ENCODE measurements around the gene SAMD15.

Gene SAMD15

DNA sequence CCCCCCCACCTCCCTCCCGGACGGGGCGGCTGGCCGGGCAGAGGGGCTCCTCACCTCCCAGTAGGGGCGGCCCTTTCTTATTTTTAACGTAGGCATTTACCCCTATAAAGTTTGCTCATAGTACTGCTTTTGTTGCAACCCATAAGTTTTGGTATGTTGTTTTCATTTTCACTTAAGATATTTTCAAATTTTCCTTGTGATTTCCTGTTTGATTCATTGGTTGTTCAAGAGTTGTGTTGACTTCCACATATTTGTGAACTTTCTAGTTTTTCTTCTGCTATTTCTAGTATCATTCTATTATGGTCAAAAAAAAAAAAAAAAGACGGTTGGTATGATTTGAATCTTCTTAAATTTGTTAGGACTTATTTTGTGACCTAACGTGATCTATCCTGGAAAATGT is 39.7 kb downstream of the SAMD15 start:
- Histone ChIP-seq H3K9me3 (ENCODE audit: control insufficient read depth, insufficient read depth, low read depth, low read length) (no peaks in the 10 kb centered on the region), H3K36me3 (ENCODE audit: control insufficient read depth in 2 of 2, insufficient read depth in 1 of 2, low read length in 2 of 2) (peaks cover 0 to 3% of the 10 kb centered on the region in 2 experiments; a peak in 1 of 3 replicates), H3K27ac (ENCODE audit: extremely low read depth, low read depth, low read length) (no peak overlapping the region), H3K4me1 (ENCODE audit: control insufficient read depth, insufficient read depth, low read length) (no peaks in the 10 kb centered on the region), H3K4me3 (ENCODE audit: low read depth, low read length) (no peak overlapping the region)
- ChIA-PET POLR2A (no interaction called here), CTCF (no interaction called here)
- TF ChIP-seq, protein P1, sequence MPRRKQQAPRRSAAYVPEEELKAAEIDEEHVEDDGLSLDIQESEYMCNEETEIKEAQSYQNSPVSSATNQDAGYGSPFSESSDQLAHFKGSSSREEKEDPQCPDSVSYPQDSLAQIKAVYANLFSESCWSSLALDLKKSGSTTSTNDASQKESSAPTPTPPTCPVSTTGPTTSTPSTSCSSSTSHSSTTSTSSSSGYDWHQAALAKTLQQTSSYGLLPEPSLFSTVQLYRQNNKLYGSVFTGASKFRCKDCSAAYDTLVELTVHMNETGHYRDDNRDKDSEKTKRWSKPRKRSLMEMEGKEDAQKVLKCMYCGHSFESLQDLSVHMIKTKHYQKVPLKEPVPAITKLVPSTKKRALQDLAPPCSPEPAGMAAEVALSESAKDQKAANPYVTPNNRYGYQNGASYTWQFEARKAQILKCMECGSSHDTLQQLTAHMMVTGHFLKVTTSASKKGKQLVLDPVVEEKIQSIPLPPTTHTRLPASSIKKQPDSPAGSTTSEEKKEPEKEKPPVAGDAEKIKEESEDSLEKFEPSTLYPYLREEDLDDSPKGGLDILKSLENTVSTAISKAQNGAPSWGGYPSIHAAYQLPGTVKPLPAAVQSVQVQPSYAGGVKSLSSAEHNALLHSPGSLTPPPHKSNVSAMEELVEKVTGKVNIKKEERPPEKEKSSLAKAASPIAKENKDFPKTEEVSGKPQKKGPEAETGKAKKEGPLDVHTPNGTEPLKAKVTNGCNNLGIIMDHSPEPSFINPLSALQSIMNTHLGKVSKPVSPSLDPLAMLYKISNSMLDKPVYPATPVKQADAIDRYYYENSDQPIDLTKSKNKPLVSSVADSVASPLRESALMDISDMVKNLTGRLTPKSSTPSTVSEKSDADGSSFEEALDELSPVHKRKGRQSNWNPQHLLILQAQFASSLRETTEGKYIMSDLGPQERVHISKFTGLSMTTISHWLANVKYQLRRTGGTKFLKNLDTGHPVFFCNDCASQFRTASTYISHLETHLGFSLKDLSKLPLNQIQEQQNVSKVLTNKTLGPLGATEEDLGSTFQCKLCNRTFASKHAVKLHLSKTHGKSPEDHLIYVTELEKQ (tag by site-specific recombination; IDR thresholded peaks at IDR 0.05; ENCODE audit: borderline replicate concordance): no peak
- TF ChIP-seq ZNF366 (tag by site-specific recombination; conservative IDR thresholded peaks at IDR 0.05) (no peak), ZNF677 (tag by site-specific recombination; IDR thresholded peaks at IDR 0.05) (no peak), HOXC10 (CRISPR knock-in tag; IDR thresholded peaks at IDR 0.05) (no peak), ZNF221 (tag by site-specific recombination; IDR thresholded peaks at IDR 0.05; ENCODE audit: borderline replicate concordance) (no peak), ZEB2 (tag by site-specific recombination; IDR thresholded peaks at IDR 0.05) (no peak), ZNF707 (tag by site-specific recombination; IDR thresholded peaks at IDR 0.05) (no peak)

DNA sequence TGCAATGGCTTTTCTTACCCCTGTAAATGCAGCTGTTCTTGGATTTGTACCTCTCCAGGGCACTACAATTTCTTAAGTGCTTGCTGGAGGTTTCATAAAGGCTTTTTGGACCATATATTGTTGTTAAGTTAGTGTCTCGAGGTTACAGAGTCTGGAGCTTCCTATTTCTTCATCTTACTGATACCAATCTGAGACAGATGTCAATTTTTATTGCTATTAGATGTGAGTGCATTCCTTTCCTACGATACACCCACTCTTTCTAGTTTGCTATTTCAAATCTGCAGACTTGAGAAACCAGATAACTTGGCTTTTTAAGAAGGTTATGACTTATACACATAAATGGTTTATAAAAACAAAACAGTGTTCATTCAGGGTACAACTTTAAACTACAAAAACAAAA is 44.0 kb downstream of the SAMD15 start:
- CTCF ChIA-PET: interaction anchor here (0.7 kb wide), 1 partner anchor 14 kb away, joined by 3 read pairs; no protein-coding TSS in a partner anchor
- POLR2A ChIA-PET: no interaction called here
- no peak overlapping the region for H3K27ac ChIP-seq (ENCODE audit: extremely low read depth, low read depth, low read length)
- no peaks in the 10 kb centered on the region for H3K9me3 ChIP-seq (ENCODE audit: control insufficient read depth, insufficient read depth, low read depth, low read length)
- H3K4me1 ChIP-seq (ENCODE audit: control insufficient read depth, insufficient read depth, low read length): no peaks in the 10 kb centered on the region
- H3K36me3 ChIP-seq (ENCODE audit: control insufficient read depth in 2 of 2, insufficient read depth in 1 of 2, low read length in 2 of 2): peaks cover 0 to 43% of the 10 kb centered on the region in 2 experiments; a peak in 1 of 3 replicates
- TF ChIP-seq ZNF558 (tag by site-specific recombination; IDR thresholded peaks at IDR 0.05) (no peak), MYNN (tag by site-specific recombination; IDR thresholded peaks at IDR 0.05; ENCODE audit: borderline replicate concordance) (no peak), ZEB2 (tag by site-specific recombination; IDR thresholded peaks at IDR 0.05) (no peak)
- TF ChIP-seq, protein P2, sequence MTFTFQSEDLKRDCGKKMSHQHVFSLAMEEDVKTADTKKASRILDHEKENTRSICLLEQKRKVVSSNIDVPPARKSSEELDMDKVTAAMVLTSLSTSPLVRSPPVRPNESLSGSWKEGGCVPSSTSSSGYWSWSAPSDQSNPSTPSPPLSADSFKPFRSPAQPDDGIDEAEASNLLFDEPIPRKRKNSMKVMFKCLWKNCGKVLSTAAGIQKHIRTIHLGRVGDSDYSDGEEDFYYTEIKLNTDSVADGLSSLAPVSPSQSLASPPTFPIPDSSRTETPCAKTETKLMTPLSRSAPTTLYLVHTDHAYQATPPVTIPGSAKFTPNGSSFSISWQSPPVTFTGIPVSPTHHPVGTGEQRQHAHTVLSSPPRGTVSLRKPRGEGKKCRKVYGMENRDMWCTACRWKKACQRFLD (tag by site-specific recombination; IDR thresholded peaks at IDR 0.05): no peak
- no peak overlapping the region for H3K4me3 ChIP-seq (ENCODE audit: low read depth, low read length)

DNA sequence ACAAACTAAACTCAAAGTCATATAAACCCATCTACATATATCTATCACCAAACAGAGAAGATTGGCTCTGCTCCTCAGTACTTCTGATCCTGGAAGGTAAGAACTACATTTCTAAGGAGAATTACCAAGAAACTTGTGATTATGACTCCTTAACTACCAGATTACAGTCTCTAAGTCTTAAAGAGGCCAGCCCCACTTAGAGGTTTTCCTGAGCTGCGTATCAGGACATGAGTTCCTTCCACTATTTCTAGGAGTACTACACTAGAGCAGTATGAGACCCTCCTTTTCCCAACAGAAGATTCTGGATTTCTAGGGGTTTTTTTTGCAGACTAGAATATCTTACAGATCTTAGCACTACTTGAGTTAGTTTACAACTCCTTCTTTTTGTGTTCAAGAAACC is 46.2 kb downstream of the SAMD15 start, which contains the start of gene NOXRED1:
TSS of gene NOXRED1 (minus strand) at position 101 of the 400 bp plus-strand sequence. CDS start 634 bp downstream, outside the sequence.
- no peaks in the 10 kb centered on the region for H3K4me1 ChIP-seq (ENCODE audit: control insufficient read depth, insufficient read depth, low read length)
- H3K9me3 ChIP-seq (ENCODE audit: control insufficient read depth, insufficient read depth, low read depth, low read length): no peaks in the 10 kb centered on the region
- no peak within 1 kb of the TSS for H3K27ac ChIP-seq (ENCODE audit: extremely low read depth, low read depth, low read length)
- TF ChIP-seq ZNF544 (tag by site-specific recombination; IDR thresholded peaks at IDR 0.05) (no peak), TCF7L2 (IDR thresholded peaks at IDR 0.05; ENCODE audit: borderline replicate concordance, low read depth, low read length) (no peak), OSR2 (tag by site-specific recombination; IDR thresholded peaks at IDR 0.05) (no peak), ZNF664 (tag by site-specific recombination; IDR thresholded peaks at IDR 0.05) (no peak)
- peaks cover 0 to 65% of the 10 kb centered on the region in 2 experiments; a peak in 1 of 3 replicates for H3K36me3 ChIP-seq (ENCODE audit: control insufficient read depth in 2 of 2, insufficient read depth in 1 of 2, low read length in 2 of 2)
- ChIA-PET CTCF (no interaction called here), POLR2A (no interaction called here)
- no peak within 1 kb of the TSS for H3K4me3 ChIP-seq (ENCODE audit: low read depth, low read length)

DNA sequence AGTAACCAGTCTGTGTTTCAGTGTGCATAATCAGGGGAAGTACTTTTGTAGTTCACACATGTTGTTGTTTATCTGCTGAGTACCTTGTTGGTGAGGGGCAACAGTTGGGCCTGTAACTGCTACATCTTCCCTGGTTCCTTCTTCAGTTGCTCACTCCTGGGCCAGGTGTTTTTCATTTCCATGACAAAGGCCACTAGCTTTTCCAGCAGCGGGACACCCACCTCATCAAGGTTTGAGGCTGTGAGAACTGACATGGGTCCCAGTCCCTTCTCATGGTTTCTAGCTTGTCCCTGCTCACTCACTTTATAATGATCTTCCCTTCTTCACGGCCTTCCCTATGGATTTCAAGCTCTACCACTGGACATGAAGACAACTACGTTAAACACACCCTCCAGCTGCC is 47.7 kb downstream of the SAMD15 start:
- TF ChIP-seq ZNF112 (tag by site-specific recombination; IDR thresholded peaks at IDR 0.05): no peak
- no peak for TF ChIP-seq ZNF169 (tag by site-specific recombination; IDR thresholded peaks at IDR 0.05)
- no peak for TF ChIP-seq ZNF132 (tag by site-specific recombination; IDR thresholded peaks at IDR 0.05; ENCODE audit: borderline replicate concordance)
- no peak for TF ChIP-seq ZNF514 (tag by site-specific recombination; IDR thresholded peaks at IDR 0.05)
- no peak for TF ChIP-seq ZNF394 (tag by site-specific recombination; IDR thresholded peaks at IDR 0.05; ENCODE audit: borderline replicate concordance)
- no peak for TF ChIP-seq ZNF221 (tag by site-specific recombination; IDR thresholded peaks at IDR 0.05; ENCODE audit: borderline replicate concordance)
- no peak for TF ChIP-seq ZNF629 (tag by site-specific recombination; IDR thresholded peaks at IDR 0.05)
- TF ChIP-seq, protein P3, sequence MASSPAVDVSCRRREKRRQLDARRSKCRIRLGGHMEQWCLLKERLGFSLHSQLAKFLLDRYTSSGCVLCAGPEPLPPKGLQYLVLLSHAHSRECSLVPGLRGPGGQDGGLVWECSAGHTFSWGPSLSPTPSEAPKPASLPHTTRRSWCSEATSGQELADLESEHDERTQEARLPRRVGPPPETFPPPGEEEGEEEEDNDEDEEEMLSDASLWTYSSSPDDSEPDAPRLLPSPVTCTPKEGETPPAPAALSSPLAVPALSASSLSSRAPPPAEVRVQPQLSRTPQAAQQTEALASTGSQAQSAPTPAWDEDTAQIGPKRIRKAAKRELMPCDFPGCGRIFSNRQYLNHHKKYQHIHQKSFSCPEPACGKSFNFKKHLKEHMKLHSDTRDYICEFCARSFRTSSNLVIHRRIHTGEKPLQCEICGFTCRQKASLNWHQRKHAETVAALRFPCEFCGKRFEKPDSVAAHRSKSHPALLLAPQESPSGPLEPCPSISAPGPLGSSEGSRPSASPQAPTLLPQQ (tag by site-specific recombination; IDR thresholded peaks at IDR 0.05): no peak
- no peak for TF ChIP-seq ZNF521 (tag by site-specific recombination; IDR thresholded peaks at IDR 0.05)
- peaks cover 4 to 80% of the 10 kb centered on the region in 2 experiments; a peak in 1 of 3 replicates for H3K36me3 ChIP-seq (ENCODE audit: control insufficient read depth in 2 of 2, insufficient read depth in 1 of 2, low read length in 2 of 2)

More for the DNA sequence above, 47.7 kb downstream of the SAMD15 start:
- Histone ChIP-seq H3K4me1 (ENCODE audit: control insufficient read depth, insufficient read depth, low read length) (no peaks in the 10 kb centered on the region), H3K4me3 (ENCODE audit: low read depth, low read length) (no peak overlapping the region), H3K9me3 (ENCODE audit: control insufficient read depth, insufficient read depth, low read depth, low read length) (no peaks in the 10 kb centered on the region), H3K27ac (ENCODE audit: extremely low read depth, low read depth, low read length) (no peak overlapping the region)
- POLR2A ChIA-PET: no interaction called here
- CTCF ChIA-PET: interaction anchor here (0.6 kb wide), 1 partner anchor 124 kb away, joined by 3 read pairs; no protein-coding TSS in a partner anchor

Measured in HEK293 (cell line).